CD4-positive, CD25-positive, alpha-beta regulatory T cell (primary cell): Measurements from ENCODE around the gene CLIP3. TPM values are rescaled to one million over a fixed set of nuclear protein-coding genes. Genes with fewer than 3 reads are reported as not detected.
A peak's percentile ranks its signal among the peaks of the same experiment; 100 is the strongest.
"Not testable (repeated sequence)": the region's sequence is repeated elsewhere in the genome, so short reads cannot be mapped to it uniquely, and the experiment has no call there.

Experiments used
- ATAC-seq, 2 donors: fragments of 150-1000 bp; cut with Tn5 transposase; one replicate each; pipeline ENCODE4 v1.10.0; 2021; ENCODE audit warnings: low read depth in 2 of 2, moderate number of reproducible peaks in 2 of 2, moderate library complexity in 1 of 2
- DNase-seq, 3 donors: peaks; one replicate each; pipeline versions ENCODE4 v3.0.0 to v3.0.0-alpha.2; 2012 to 2022; ENCODE audit warnings: mixed read lengths in 1 of 3
- H3K27ac ChIP-seq: one replicate; pipeline ENCODE4 v1.7.0; 2013; ENCODE audit warnings: mild to moderate bottlenecking, low read length; ENCODE audit not compliant: insufficient read depth, poor library complexity, severe bottlenecking
- H3K27me3 ChIP-seq: one replicate; pipeline ENCODE4 v1.7.0; 2013; ENCODE audit warnings: low read length; ENCODE audit not compliant: control insufficient read depth, insufficient read depth
- H3K36me3 ChIP-seq: one replicate; pipeline ENCODE4 v1.7.0; 2013; ENCODE audit warnings: mild to moderate bottlenecking, low read length, moderate library complexity; ENCODE audit not compliant: control insufficient read depth, insufficient read depth
- H3K4me1 ChIP-seq: 2 replicates; pipeline ENCODE4 v1.7.0; 2013; ENCODE audit warnings: mild to moderate bottlenecking, low read length; ENCODE audit not compliant: insufficient read depth, control insufficient read depth, poor library complexity, severe bottlenecking
- H3K4me3 ChIP-seq: one replicate; pipeline ENCODE4 v1.7.0; 2013; ENCODE audit warnings: low read depth, mild to moderate bottlenecking, low read length, moderate library complexity
- H3K9me3 ChIP-seq, 2 experiments: 1 replicate in 1 of 2; 2 replicates in 1 of 2; pipeline ENCODE4 v1.7.0; 2013; ENCODE audit warnings: low read length in 2 of 2, mild to moderate bottlenecking in 1 of 2, moderate library complexity in 1 of 2; ENCODE audit not compliant: control insufficient read depth in 2 of 2
- H3K27ac Mint-ChIP-seq, 3 donors: one replicate each; pipeline ENCODE4 v1.8.0; 2020 to 2022; ENCODE audit warnings: mild to moderate bottlenecking in 3 of 3, mixed read lengths in 3 of 3, moderate library complexity in 2 of 3
- H3K27me3 Mint-ChIP-seq: one replicate; pipeline ENCODE4 v1.8.0; 2022; ENCODE audit warnings: mild to moderate bottlenecking, mixed read lengths
- H3K36me3 Mint-ChIP-seq: one replicate; pipeline ENCODE4 v1.8.0; 2020; ENCODE audit warnings: mixed read lengths
- H3K4me1 Mint-ChIP-seq, 4 donors: one replicate each; pipeline ENCODE4 v1.8.0; 2020 to 2022; ENCODE audit warnings: mixed read lengths in 4 of 4, mild to moderate bottlenecking in 1 of 4
- H3K4me3 Mint-ChIP-seq, 4 donors: one replicate each; pipeline ENCODE4 v1.8.0; 2020 to 2022; ENCODE audit warnings: mild to moderate bottlenecking in 4 of 4, mixed read lengths in 4 of 4, moderate library complexity in 3 of 4
- H3K9me3 Mint-ChIP-seq, 7 donors: one replicate each; pipeline ENCODE4 v1.8.0; 2020 to 2022; ENCODE audit warnings: mixed read lengths in 7 of 7, mild to moderate bottlenecking in 3 of 7, moderate library complexity in 2 of 7
- polyA plus RNA-seq, 4 donors: library from polyadenylated mRNA; unstranded; fragments of 300-500 nt; fragmentation: Illumina TruSeq; gene quantifications; one replicate each; pipeline ENCODE4 v1.2.3, GENCODE V29; 2021
- total RNA-seq: library from RNA; stranded (reverse); gene quantifications from one replicate; pipeline ENCODE4 v1.2.3, GENCODE V29; 2022

The CLIP3 gene
- total RNA-seq, result 1.4 TPM
- 1 to 10 TPM in 1 of 4 donors, under 1 TPM in 3; 0.38 to 1.3 (median 0.61) TPM for polyA plus RNA-seq

DNA sequence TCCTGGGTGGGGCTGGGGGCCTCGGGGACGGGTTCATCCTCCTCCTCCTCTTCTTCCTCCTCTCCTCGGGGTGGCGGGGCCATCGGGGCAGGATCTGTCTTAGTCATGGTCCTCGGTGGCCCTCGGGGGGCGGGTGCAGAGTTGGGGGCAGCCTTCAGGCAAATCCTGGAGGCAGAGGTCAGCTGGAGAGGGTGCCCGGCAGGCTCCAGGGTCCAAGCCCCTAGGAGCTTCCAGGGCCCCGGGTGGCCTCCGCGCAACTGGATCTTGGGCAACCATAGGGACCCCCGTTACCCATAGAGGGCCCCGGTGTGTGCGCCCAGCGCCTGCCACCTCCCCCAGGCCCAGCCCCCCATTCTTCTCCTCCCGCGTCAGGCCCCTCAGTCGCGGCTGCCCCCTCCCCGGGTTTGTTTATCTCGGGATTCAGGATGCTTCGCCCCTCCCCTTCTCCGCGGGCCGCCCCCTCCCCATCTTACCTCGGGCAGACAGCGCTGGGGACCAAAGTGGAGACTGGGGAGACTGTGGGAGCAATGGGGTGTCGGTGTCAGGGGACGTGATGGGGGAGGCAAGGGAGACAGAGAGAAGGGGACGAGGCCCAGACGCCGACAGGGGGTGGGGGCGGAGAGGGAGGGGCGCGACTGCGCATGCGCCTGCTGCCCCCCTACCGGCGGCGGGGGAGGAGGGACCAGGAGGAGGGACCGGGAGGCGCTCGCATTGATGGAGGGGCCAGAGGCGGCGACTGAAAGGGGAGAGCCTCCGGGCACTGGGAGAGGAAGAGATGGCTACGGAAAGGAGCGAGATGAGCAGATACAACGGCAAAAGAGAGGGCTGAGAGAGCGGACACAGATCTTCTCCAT is at the start of gene CLIP3:
Gene CLIP3 (minus strand): TSS at position 623 of the 854 bp plus-strand sequence. CDS start 516 bp downstream, at position 107.
- no peaks in the 10 kb centered on the region for H3K9me3 Mint-ChIP-seq
- Histone ChIP-seq H3K4me1 (peaks cover 12% of the 10 kb centered on the region), H3K27me3 (no peaks in the 10 kb centered on the region), H3K36me3 (no peaks in the 10 kb centered on the region), H3K9me3 (no peaks in the 10 kb centered on the region), H3K27ac (no peak within 1 kb of the TSS), H3K4me3 (no peak within 1 kb of the TSS)
- no peak for ATAC-seq
- peaks cover 0 to 35% (median 18%) of the 10 kb centered on the region in 4 donors for H3K4me1 Mint-ChIP-seq
- H3K27ac Mint-ChIP-seq, result no peak within 1 kb of the TSS
- H3K36me3 Mint-ChIP-seq, result peaks cover 36% of the 10 kb centered on the region
- DNase-seq, result peak in 2 of 3 donors; percentile 15 to 29
- no peaks in the 10 kb centered on the region for H3K27me3 Mint-ChIP-seq
- H3K4me3 Mint-ChIP-seq, result peak within 1 kb of the TSS; percentile 56 to 85 (median 68)

DNA sequence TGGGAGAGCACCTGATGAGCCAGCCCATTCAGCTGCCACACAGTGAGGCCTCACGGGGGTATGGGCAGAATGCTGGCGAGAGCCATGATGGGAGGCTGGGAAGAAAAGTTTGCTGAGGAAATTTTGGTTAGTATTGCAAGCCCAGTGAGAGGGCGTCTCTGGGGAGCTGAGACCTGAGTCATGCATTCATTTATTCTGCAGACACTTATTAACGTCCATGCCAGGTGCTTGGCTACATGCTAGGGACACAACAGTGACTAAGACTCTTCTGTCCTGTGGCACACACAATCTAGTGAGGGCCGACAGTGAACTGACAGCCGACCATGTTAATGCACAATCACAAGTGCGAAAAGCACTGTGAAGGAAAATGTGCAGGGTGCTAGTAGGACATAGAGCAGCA is 49.2 kb upstream of the CLIP3 start:
- Mint-ChIP-seq H3K36me3 (peaks cover 9% of the 10 kb centered on the region), H3K4me1 (peaks cover 0 to 2% (median 0%) of the 10 kb centered on the region in 4 donors), H3K9me3 (no peaks in the 10 kb centered on the region), H3K4me3 (no peak overlapping the region), H3K27ac (no peak overlapping the region), H3K27me3 (no peaks in the 10 kb centered on the region)
- Histone ChIP-seq H3K36me3 (peaks cover 6% of the 10 kb centered on the region), H3K27ac (no peak overlapping the region), H3K4me3 (no peak overlapping the region), H3K27me3 (no peaks in the 10 kb centered on the region), H3K4me1 (no peaks in the 10 kb centered on the region), H3K9me3 (no peaks in the 10 kb centered on the region)
- ATAC-seq (no peak), DNase-seq (no peak)

DNA sequence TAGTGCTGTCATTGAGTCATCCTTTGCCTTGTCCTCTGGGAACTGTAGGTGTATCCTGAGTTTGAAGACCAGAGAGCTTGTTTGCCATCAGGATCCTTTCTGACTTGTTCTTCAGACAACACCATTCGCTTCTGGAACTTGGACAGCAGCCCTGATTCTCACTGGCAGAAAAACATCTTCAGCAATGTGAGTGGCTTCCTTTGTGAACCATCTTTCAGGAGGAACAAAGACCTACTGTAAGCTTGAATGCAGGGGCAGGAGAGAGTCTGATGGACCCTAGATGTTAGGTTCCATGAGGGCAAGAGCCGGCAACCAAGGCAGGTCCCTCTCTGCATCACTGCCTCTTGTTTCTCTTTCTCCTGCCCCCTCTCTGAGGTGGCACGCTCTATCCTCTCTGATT is 48.7 kb upstream of the CLIP3 start:
- no peaks in the 10 kb centered on the region for H3K4me1 ChIP-seq
- H3K36me3 ChIP-seq, result peaks cover 6% of the 10 kb centered on the region
- Mint-ChIP-seq H3K36me3 (peaks cover 9% of the 10 kb centered on the region), H3K9me3 (no peaks in the 10 kb centered on the region), H3K4me3 (no peak overlapping the region), H3K27ac (no peak overlapping the region), H3K27me3 (no peaks in the 10 kb centered on the region), H3K4me1 (peaks cover 0 to 2% (median 0%) of the 10 kb centered on the region in 4 donors)
- no peak overlapping the region for H3K4me3 ChIP-seq
- H3K27ac ChIP-seq, result no peak overlapping the region
- ATAC-seq (no peak), DNase-seq (no peak)
- H3K9me3 ChIP-seq, result no peaks in the 10 kb centered on the region
- no peaks in the 10 kb centered on the region for H3K27me3 ChIP-seq

DNA sequence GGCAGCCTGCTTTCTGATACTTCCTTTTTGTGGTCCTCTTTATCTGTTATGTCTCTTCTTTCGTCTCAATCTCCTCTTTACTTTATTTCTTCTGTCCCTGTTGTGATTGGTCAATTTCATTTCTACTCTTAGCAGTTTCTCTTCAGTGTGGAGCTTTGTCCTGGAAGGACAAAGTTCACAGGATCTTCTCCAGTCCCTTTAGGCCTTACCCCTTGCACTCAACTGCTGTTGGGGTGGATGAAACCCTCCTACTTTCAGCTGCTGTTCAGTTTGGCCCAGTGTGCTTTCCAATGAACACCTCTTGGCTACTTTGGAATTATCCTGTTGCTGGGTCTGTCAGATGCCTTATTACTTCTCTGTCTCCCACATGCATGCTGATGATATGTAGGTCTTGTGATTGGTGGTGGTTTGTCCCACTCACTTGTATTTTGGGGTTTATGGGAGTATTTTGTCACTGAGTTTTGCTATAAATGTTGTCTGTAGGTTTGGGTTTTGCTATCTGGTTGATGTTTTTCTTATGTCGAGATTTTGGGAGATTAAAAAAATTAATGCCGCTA is 46.8 kb upstream of the CLIP3 start:
- Histone ChIP-seq H3K9me3 (no peaks in the 10 kb centered on the region), H3K4me1 (no peaks in the 10 kb centered on the region), H3K27ac (no peak overlapping the region), H3K27me3 (no peaks in the 10 kb centered on the region), H3K4me3 (no peak overlapping the region), H3K36me3 (peaks cover 6% of the 10 kb centered on the region)
- no peak for DNase-seq
- Mint-ChIP-seq H3K4me3 (no peak overlapping the region), H3K4me1 (peaks cover 0 to 2% (median 0%) of the 10 kb centered on the region in 4 donors), H3K36me3 (peaks cover 6% of the 10 kb centered on the region), H3K27ac (peak overlapping the region in 1 of 3 donors; percentile 1), H3K9me3 (no peaks in the 10 kb centered on the region), H3K27me3 (no peaks in the 10 kb centered on the region)
- ATAC-seq, result no peak

DNA sequence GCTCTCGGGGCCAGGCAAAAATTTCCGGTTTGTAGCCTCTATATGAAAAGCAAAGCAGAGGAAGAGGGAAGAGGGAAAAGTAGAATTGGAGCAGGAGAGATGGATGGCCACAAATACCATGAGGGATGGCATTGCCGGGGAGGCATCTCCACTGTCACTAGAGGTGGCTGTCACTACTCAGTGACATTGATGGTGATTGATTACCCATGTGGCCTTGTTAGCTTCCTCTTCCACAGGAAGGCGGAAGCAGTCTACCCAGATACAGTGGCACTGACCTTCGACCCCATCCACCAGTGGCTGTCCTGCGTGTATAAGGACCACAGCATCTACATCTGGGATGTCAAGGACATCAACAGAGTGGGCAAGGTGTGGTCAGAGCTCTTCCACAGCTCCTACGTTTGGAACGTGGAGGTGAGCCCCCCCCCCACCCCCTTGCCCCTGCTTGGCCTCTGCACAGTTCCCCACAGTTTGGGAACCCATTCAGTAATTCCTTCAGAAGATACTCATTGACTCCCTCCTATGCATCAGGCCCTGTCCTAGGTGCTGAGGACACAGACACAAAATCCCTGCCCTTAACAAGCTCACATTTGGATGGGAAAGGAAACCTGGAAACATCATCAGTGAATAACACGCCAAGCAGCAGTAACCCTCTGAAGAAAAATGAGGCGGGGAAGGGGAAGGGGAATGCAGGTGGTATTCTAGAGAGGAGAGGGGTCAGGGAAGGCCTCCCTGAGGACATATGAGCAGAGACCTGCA is 40.6 kb upstream of the CLIP3 start:
- DNase-seq, result no peak
- ATAC-seq, result no peak
- H3K4me3 Mint-ChIP-seq, result no peak overlapping the region
- Histone ChIP-seq H3K27ac (no peak overlapping the region), H3K9me3 (no peaks in the 10 kb centered on the region), H3K4me1 (no peaks in the 10 kb centered on the region), H3K4me3 (no peak overlapping the region), H3K27me3 (no peaks in the 10 kb centered on the region), H3K36me3 (no peaks in the 10 kb centered on the region)
- H3K4me1 Mint-ChIP-seq, result no peaks in the 10 kb centered on the region
- H3K9me3 Mint-ChIP-seq, result no peaks in the 10 kb centered on the region
- no peaks in the 10 kb centered on the region for H3K27me3 Mint-ChIP-seq
- peak overlapping the region in 1 of 3 donors; percentile 46 for H3K27ac Mint-ChIP-seq
- H3K36me3 Mint-ChIP-seq, result no peaks in the 10 kb centered on the region

- Mint-ChIP-seq H3K27ac (no peak overlapping the region), H3K4me1 (no peaks in the 10 kb centered on the region), H3K4me3 (no peak overlapping the region), H3K9me3 (no peaks in the 10 kb centered on the region), H3K36me3 (no peaks in the 10 kb centered on the region), H3K27me3 (no peaks in the 10 kb centered on the region)
- H3K4me1 ChIP-seq, result no peaks in the 10 kb centered on the region
- DNase-seq, result no peak
- H3K27me3 ChIP-seq, result no peaks in the 10 kb centered on the region
- H3K4me3 ChIP-seq, result no peak overlapping the region
- H3K36me3 ChIP-seq, result no peaks in the 10 kb centered on the region
- no peak overlapping the region for H3K27ac ChIP-seq
- H3K9me3 ChIP-seq, result no peaks in the 10 kb centered on the region
- ATAC-seq, result no peak
Observed at GRCh38 chr19:36072081-36072480, 39.4 kb upstream of the CLIP3 start.

GRCh38 chr19:36068810-36069499 is 36.3 kb upstream of the CLIP3 start:
- H3K4me3 Mint-ChIP-seq, H3K4me1 Mint-ChIP-seq, H3K36me3 Mint-ChIP-seq: not testable (repeated sequence)

More at GRCh38 chr19:36068810-36069499, 36.3 kb upstream of the CLIP3 start:
- H3K9me3 ChIP-seq, H3K27me3 ChIP-seq, H3K4me1 ChIP-seq, H3K36me3 ChIP-seq, H3K9me3 Mint-ChIP-seq, ATAC-seq, H3K27ac ChIP-seq, H3K27ac Mint-ChIP-seq, H3K4me3 ChIP-seq, H3K27me3 Mint-ChIP-seq, DNase-seq: not testable (repeated sequence)
